HG02763 (cell line): ENCODE results near the gene CDK15.

ENCODE experiments used
- ATAC-seq: cut with Tn5 transposase; IDR thresholded peaks from one replicate; pipeline ENCODE4 v1.9.1; 2021; ENCODE audit warnings: mild to moderate bottlenecking, moderate library complexity; ENCODE audit not compliant: unreplicated experiment

CDK15 gene

DNA sequence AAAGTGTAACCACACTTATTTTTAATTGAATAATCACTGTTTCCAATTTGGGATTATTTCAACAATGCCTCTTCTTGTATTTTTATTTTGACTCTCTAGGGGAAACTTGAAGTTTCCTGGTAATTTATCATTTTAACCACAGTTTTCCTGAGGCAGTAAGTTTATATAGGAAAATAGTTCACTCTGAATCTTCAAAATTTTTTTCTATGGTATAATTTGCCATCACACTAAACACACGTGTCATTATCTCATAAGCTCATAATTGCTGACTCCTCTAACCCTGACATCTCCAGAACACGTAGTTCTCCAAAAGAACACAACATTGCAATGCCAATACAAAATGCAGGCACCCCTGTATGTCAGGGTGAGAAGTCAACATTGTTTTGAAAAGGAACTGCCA, 125.1 kb downstream of the CDK15 start:
- no peak for ATAC-seq

DNA sequence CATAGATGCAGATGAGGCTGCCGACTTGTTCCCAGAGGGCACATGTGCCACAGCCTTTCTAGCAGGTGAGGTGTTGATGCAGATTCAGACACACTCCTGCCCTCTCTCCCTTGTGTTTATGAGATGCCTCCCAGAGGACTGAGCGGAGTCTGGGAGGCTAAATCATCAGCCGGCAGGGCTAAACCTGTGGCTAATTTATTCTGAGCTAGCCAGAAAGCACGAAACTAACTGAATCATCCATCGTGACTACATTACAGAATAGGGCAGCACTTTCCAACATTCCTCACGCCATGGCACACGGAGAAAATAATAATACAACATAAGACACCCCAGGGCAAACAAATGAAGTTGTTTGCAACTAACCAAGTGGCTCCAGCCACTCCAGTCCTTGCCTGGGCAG, 125.6 kb downstream of the CDK15 start:
- ATAC-seq: no peak

DNA sequence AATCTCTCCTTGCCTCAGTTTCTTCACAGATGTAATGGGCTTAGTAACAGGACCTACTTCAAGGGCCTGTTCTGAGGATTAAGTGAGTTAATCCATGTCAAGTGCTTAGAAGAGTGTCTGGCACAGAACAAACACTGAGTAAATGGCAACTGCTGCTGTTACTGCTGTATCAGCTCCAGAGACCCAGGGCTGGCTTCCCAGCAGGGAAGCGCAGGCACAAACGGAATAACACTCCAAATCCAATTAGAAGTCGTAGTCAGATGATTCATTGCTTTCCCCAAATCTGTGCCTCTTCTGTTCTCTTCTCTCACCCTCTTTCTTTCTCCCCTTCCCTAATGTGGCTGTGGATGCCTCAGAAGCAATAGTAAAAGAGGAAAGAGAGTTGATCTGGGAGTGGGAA, 126.2 kb downstream of the CDK15 start:
- ATAC-seq: no peak

DNA sequence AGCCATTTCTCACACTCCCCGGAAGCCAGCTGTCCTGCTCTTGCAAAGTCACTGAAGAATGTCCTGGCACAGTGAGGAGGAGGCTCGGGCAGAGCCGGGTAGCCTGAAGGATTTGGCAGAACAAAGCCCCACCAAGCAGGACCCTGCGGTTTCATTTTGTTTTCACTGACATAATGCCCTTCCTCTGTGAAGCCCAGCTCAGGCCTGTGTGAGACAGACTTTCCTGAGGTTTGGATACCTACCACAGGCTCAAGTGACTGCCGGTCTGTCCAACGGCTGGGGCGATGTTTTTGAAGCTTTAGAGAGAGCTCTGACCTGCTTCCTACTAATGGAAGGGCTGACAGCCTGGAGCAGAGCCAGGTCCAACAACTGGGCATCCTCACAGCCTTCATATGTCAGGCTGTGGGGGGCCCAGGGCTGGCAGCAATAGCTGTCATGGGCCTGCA, 127.5 kb downstream of the CDK15 start:
- no peak for ATAC-seq

DNA sequence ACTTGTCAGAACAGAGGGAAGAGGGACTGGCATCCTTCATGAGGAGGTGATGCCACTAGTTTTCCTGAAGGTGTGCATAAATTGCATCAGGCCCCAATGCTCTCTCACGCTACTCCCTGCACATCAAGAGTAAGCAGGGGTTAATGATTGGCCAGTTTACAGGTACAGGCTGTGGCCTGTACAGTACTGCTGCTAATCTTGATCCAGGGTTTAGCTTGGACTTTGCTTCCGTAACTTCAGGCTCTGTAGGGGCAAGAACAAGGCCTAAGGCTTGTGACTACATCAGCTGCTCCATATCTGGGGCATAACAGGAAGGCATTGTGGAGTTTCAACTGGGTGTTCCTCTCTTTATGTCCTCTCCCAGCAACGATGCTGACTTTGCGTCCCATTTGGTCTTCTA, 130.5 kb downstream of the CDK15 start:
- ATAC-seq: no peak

DNA sequence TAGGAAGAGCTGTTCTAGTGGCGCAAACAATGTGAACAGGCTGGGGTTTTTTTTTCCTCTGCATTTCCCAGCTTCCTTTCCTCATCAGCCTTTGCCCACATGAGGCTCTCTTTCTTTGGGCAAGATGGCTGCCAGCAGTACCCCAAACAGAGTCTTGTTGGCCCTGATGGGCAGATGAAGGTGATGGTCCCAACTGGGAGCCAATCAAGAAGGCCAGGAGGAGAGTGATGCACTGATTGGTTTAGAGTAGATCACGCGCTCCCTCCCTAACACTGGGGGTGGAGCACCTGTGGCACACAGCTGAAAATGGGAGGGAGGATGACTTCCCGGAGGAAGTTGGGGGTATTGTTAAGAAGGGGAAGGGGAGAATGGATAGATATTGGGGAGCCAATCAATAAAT, 131.0 kb downstream of the CDK15 start:
- ATAC-seq: no peak

DNA sequence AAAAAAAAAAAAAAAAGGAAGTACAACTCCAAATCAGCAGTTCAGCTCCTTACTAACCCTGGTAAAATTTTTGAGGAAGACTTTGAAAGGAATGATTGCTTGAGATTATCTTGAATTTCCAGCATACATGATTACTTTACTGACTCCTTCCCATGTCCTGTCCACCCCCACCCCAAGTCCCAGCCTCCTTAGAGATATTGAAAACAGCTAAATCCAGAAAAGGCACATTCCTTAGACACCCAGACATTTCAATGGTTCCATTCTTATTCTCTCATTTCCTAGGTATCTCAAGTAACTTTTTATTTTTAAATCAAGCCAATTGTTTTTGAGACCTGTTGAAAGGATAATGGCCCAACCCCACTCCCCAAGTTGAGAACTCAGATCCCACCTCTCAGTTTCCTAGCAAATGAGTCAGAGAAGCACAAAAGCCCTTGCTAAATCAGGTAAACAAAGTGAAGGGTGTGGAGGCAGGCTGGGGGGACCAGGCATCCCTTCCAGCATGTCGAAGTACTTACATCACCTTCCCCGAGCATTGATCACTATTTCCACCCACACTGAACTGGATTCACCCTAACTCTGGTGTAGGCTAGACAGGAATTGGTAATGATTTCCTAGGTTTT, 131.9 kb downstream of the CDK15 start:
- no peak for ATAC-seq

DNA sequence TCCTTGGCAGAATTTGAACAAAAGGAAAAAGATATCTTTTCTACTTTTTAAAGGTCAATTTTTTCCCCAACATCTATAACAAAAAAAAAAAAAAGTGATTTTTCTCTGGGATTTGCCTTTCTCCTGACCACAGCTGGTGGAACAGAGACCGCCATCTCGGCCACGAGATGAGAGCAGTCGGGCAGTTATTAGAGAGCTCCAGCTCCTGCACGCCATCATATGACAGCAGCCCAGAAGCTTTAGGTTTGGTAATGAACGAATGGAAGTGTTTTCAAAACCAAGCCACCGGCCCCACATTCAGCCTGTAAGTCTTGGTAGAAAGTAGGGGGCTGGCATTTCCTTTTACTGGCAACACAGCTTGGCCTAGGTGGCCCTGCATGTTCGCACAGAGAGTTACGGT, 132.4 kb downstream of the CDK15 start:
- no peak for ATAC-seq

DNA sequence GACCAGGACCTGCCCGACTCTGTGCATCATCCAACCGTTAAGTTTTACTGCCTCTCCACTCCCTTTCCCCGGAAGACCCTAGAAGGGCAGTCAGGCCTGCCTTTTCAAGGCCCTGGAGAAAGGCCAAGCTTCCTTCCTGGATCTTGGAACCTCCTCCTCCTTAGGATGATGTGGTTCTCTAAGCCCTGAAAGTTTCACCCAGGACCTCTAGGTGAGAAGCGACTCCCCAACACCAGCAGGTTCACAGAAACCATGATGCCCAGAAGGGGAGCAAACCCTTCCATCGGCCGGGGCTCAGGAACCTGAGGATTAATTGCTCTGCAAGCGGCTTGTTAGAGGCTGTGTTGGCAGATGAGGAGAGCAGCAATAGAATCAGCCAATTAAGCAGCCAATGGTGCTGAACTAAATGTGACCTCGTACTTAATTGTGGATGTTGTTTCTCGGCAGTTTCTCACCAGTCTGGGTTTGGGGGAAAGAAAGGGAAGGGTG, 133.2 kb downstream of the CDK15 start:
- ATAC-seq: no peak

DNA sequence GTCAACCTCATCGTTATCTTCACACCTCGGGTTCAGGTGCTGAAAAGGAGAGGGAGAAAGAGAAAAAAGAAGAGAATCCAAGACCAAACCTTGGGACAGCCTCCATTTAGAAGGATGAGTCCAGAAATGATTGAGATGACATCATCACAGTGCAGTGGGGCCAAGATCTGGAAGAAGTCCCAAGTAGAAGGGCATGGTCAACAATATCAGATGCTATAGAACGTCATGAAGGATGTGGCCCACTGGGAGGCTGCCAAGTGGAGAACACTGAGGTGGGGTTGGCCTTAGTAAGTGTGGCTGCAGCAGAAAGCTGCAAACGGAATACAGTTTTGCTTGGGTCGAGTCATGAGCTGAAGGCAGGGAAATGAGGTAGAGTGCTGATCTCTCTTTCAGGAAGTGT, 136.2 kb downstream of the CDK15 start:
- no peak for ATAC-seq
